DOHH2 (cell line): ENCODE data around the gene TFB2M.

ENCODE experiments used
- H3F3A ChIP-seq: fragments of 200-600 bp; sonication (generic), shearing (Covaris generic); 2 replicates; pipeline ENCODE4 v1.6.0; 2016; ENCODE audit warnings: antibody characterized with exemption, mild to moderate bottlenecking; ENCODE audit not compliant: control insufficient read depth, insufficient read depth
- H3K27ac ChIP-seq: fragments of 200-600 bp; sonication (generic); 2 replicates; pipeline ENCODE4 v1.5.1; 2014; ENCODE audit warnings: low read depth, mild to moderate bottlenecking, low read length, moderate library complexity
- H3K27me3 ChIP-seq: fragments of 200-600 bp; sonication (generic); 2 replicates; pipeline ENCODE4 v1.6.1; 2014; ENCODE audit warnings: mild to moderate bottlenecking, low read length, mixed read lengths; ENCODE audit not compliant: control insufficient read depth
- H3K36me3 ChIP-seq: fragments of 200-600 bp; sonication (generic); 2 replicates; pipeline ENCODE4 v1.6.1; 2014; ENCODE audit warnings: mild to moderate bottlenecking, low read length, moderate library complexity, mixed read lengths; ENCODE audit not compliant: control insufficient read depth
- H3K4me1 ChIP-seq: fragments of 200-600 bp; sonication (generic); 2 replicates; pipeline ENCODE4 v1.6.1; 2014; ENCODE audit warnings: mild to moderate bottlenecking, low read length, mixed read lengths; ENCODE audit not compliant: control insufficient read depth
- H3K4me2 ChIP-seq: fragments of 200-600 bp; sonication (generic); 2 replicates; pipeline ENCODE4 v1.6.0; 2014; ENCODE audit warnings: mild to moderate bottlenecking, low read length, moderate library complexity
- H3K4me3 ChIP-seq: fragments of 200-600 bp; sonication (generic); 2 replicates; pipeline ENCODE4 v1.5.1; 2014; ENCODE audit warnings: mild to moderate bottlenecking, low read length, mixed read lengths
- H3K79me2 ChIP-seq: fragments of 200-600 bp; sonication (generic); 2 replicates; pipeline ENCODE4 v1.6.1; 2014; ENCODE audit warnings: mild to moderate bottlenecking, low read length, mixed read lengths; ENCODE audit not compliant: control insufficient read depth
- H3K9me2 ChIP-seq: fragments of 200-600 bp; sonication (generic); replicated peaks from 2 replicates; pipeline ENCODE4 v1.6.1; 2014; ENCODE audit warnings: mild to moderate bottlenecking, low read length, mixed read lengths; ENCODE audit not compliant: control insufficient read depth
- H3K9me3 ChIP-seq: fragments of 200-600 bp; sonication (generic); 2 replicates; pipeline ENCODE4 v1.6.1; 2014; ENCODE audit warnings: antibody characterized with exemption, low read length, mixed read lengths; ENCODE audit not compliant: control insufficient read depth, insufficient read depth
- H4K20me1 ChIP-seq: fragments of 200-600 bp; sonication (generic); 2 replicates; pipeline ENCODE4 v1.6.0; 2014; ENCODE audit warnings: low read depth, mild to moderate bottlenecking, antibody characterized with exemption, low read length, moderate library complexity; ENCODE audit not compliant: control insufficient read depth, insufficient read depth
- EZH2phosphoT487 ChIP-seq: fragments of 200-600 bp; sonication (generic); IDR thresholded peaks from 2 replicates; pipeline ENCODE4 v1.6.1; 2017; ENCODE audit warnings: borderline replicate concordance, mild to moderate bottlenecking, antibody characterized with exemption, low read length, moderate library complexity, mixed read lengths
- TF ChIP-seq, protein P1 (sequence below): fragments of 200-600 bp; sonication (generic); IDR thresholded peaks from one replicate; pipeline ENCODE4 v1.5.1; 2014; ENCODE audit warnings: antibody characterized with exemption, mild to moderate bottlenecking, low read depth, low read length; ENCODE audit not compliant: poor library complexity, severe bottlenecking

Gene TFB2M

DNA sequence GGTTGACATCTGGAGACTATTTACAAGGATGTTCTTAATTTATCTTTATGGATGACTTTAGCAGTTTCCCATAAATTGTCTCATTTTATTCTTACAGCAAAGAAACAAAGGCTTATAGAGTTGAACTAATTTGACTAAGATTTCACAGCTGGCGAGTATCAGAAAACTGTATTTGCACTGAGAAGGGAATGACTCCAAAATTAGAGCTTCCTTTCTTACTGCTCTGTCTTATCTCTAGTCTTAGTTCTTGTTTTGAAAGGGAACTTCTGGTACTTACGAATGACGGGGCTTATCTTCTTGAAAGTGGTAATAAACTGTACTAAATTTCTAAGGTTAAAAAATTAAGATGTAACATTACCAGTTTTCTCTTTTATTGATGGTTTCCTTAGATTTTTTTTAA, 13.8 kb upstream of the TFB2M start:
- H3K4me2 ChIP-seq, result peak overlapping the region; percentile 68
- TF ChIP-seq EZH2phosphoT487, result no peak
- TF ChIP-seq, protein P1, sequence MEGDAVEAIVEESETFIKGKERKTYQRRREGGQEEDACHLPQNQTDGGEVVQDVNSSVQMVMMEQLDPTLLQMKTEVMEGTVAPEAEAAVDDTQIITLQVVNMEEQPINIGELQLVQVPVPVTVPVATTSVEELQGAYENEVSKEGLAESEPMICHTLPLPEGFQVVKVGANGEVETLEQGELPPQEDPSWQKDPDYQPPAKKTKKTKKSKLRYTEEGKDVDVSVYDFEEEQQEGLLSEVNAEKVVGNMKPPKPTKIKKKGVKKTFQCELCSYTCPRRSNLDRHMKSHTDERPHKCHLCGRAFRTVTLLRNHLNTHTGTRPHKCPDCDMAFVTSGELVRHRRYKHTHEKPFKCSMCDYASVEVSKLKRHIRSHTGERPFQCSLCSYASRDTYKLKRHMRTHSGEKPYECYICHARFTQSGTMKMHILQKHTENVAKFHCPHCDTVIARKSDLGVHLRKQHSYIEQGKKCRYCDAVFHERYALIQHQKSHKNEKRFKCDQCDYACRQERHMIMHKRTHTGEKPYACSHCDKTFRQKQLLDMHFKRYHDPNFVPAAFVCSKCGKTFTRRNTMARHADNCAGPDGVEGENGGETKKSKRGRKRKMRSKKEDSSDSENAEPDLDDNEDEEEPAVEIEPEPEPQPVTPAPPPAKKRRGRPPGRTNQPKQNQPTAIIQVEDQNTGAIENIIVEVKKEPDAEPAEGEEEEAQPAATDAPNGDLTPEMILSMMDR, result no peak
- peaks cover 95% of the 10 kb centered on the region for H3K79me2 ChIP-seq
- no peaks in the 10 kb centered on the region for H3K9me3 ChIP-seq
- peak overlapping the region; percentile 87 for H3K27ac ChIP-seq
- H3K9me2 ChIP-seq, result no peaks in the 10 kb centered on the region
- H3K27me3 ChIP-seq, result no peaks in the 10 kb centered on the region
- H3F3A ChIP-seq, result peaks cover 28% of the 10 kb centered on the region
- H4K20me1 ChIP-seq, result peaks cover 27% of the 10 kb centered on the region; the same call in 1 of the 2 replicates
- H3K36me3 ChIP-seq, result peaks cover 41% of the 10 kb centered on the region
- H3K4me3 ChIP-seq, result peak overlapping the region; percentile 67
- peaks cover 57% of the 10 kb centered on the region for H3K4me1 ChIP-seq

DNA sequence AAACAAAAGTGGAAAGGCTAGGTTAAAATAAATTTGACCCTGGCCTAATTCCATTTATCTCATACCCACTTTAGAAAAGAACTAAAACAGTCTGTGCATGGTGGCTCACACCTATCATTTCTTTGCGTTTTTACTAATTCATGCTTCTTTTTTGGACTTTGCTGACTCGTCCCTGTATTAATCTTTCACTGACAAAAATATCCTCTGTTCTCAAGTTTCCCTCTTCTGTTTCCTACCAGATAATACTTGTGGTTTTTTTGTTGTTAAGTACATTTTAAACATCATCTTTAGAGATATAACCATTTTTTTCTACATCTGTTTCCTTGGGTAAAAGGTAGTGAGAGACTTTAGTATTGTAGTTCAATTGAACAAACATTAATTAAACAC, 11.7 kb upstream of the TFB2M start:
- Histone ChIP-seq H3K27me3 (no peaks in the 10 kb centered on the region), H3K4me3 (peak overlapping the region; percentile 67), H3K9me3 (no peaks in the 10 kb centered on the region), H3K4me1 (peaks cover 70% of the 10 kb centered on the region), H3K27ac (peak overlapping the region; percentile 87), H3K9me2 (no peaks in the 10 kb centered on the region), H3K79me2 (peaks cover 94% of the 10 kb centered on the region), H4K20me1 (peaks cover 21% of the 10 kb centered on the region; the same call in 1 of the 2 replicates), H3K4me2 (peak overlapping the region; percentile 68), H3F3A (peaks cover 39% of the 10 kb centered on the region), H3K36me3 (peaks cover 24% of the 10 kb centered on the region)
- TF ChIP-seq EZH2phosphoT487, result no peak
- TF ChIP-seq, protein P1, result no peak

- Histone ChIP-seq H3F3A (peaks cover 39% of the 10 kb centered on the region), H3K4me2 (peak overlapping the region; percentile 68), H3K4me3 (peak overlapping the region; percentile 67), H3K9me2 (no peaks in the 10 kb centered on the region), H3K27ac (peak overlapping the region; percentile 87), H3K36me3 (peaks cover 19% of the 10 kb centered on the region), H4K20me1 (0 out of 2 replicates have a peak, but pooled peaks cover 17% of the 10 kb centered on the region), H3K4me1 (peaks cover 75% of the 10 kb centered on the region), H3K27me3 (no peaks in the 10 kb centered on the region), H3K9me3 (no peaks in the 10 kb centered on the region), H3K79me2 (peaks cover 94% of the 10 kb centered on the region)
- TF ChIP-seq, protein P1, result no peak
- no peak for TF ChIP-seq EZH2phosphoT487
Measured at GRCh38 chr1:246577082-246577719, 11.1 kb upstream of the TFB2M start.
